GM10266 (cell line): ENCODE measurements around the gene KRT9.

ENCODE experiments used
- DNase-seq: peaks from one replicate; pipeline ENCODE4 v3.0.0; 2012; ENCODE audit errors: extremely low spot score
- TF ChIP-seq, protein P1 (sequence below): IDR thresholded peaks from 2 replicates; pipeline ENCODE4 v1.5.1; 2012; ENCODE audit warnings: mild to moderate bottlenecking, low read depth; ENCODE audit not compliant: control insufficient read depth, insufficient read depth; ENCODE audit errors: missing control alignments

KRT9 gene

DNA sequence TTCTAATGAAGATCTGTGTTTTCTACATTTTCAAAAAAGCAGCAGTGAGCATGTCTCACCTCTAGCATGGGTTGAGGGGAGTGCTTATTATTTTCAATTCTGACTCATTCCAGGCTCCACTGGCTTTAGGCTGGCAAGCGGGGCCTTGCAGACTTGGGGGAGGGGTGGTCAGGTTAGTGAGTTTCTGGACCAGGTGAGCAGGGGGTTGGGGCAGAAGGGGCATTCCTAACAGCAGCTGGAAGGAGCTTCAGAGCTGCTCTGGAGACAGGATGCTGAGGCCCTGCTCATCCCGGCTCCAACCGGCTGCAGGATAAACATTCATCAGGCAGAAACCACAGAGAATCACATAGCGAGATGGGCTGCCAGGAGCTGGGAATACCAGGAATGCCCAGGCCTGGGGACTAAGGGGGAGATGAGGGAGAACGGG, 33.3 kb downstream of the KRT9 start:
- TF ChIP-seq, protein P1, sequence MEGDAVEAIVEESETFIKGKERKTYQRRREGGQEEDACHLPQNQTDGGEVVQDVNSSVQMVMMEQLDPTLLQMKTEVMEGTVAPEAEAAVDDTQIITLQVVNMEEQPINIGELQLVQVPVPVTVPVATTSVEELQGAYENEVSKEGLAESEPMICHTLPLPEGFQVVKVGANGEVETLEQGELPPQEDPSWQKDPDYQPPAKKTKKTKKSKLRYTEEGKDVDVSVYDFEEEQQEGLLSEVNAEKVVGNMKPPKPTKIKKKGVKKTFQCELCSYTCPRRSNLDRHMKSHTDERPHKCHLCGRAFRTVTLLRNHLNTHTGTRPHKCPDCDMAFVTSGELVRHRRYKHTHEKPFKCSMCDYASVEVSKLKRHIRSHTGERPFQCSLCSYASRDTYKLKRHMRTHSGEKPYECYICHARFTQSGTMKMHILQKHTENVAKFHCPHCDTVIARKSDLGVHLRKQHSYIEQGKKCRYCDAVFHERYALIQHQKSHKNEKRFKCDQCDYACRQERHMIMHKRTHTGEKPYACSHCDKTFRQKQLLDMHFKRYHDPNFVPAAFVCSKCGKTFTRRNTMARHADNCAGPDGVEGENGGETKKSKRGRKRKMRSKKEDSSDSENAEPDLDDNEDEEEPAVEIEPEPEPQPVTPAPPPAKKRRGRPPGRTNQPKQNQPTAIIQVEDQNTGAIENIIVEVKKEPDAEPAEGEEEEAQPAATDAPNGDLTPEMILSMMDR = no peak
- DNase-seq = no peak

DNA sequence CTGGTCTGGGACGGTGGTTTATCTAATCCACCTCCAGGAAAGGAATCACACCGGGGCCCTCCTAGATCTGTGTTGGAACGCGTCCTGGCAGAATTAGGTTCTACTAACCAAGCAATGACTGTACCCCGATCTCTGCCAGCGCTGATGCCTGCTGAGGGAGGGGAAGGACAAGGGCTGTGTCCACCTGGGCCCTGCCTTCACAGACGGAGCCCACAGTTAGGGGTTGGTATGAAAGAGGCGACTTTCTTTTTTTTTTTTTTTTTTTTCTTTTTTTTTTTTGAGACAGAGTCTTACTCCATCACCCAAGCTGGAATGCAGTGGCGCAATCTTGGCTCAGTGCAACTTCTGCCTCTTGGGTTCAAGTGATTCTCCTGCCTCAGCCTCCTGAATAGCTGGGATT, 33.9 kb downstream of the KRT9 start:
- DNase-seq = no peak
- TF ChIP-seq, protein P1 = no peak

DNA sequence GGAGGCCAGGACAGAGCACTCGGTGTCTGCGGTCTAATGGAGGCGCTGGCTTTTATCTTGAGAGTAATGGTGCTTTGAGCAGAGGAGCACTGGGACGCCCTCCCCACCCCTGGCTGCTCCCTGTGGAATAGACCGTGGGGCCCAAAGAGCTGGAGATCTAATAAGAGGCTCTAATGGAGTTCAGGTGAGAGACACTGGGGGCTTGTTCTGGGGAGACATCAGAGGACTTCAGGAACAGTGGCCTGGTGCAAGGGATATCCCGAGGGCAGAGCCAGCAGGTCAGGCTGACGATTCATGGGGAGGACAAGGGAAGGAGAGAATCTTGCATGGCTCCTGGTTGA, 34.3 kb downstream of the KRT9 start:
- DNase-seq = no peak
- TF ChIP-seq, protein P1 = no peak

DNA sequence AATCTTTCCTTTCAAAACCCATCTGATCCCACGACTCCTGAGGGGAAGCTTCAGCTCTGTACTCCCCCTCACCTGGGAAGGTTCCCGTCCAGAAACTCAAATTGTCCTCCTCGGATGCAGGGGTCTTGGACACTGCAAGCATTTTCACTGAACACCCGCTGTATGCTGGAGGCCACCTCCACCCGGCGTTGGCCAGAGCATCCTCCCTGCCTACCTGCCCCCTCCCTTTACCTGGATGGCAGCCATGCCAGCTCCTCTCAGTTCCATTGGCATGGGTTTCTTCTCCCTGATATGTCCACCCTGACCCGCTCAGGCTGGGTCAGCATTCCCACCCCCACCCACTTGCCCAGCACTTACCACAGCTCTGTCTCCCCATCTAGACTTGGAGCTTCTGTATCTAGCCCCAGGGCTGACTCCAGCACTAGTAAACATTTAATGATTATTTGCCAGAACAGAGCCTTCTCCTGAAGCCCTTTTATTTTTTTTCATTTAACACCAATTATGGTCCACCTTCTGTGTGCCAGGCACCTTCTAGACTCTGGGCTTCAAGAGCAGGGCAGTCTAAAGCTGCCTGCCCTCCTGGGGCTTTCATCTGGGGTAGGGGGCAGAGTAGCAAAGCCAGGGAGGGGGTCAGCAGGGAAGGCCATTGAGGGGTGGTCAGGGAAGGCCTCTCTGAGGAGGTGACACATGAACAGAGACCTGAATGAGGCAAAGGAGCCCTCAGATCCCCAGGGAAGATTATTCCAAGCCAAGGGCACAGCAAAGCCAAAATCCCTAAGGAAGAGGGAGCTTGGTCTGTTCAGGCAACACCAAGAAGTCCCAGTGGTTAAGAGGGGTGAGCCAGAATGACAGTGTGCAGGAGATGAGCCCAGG, 34.9 kb downstream of the KRT9 start:
- no peak for DNase-seq
- TF ChIP-seq, protein P1 = no peak

DNA sequence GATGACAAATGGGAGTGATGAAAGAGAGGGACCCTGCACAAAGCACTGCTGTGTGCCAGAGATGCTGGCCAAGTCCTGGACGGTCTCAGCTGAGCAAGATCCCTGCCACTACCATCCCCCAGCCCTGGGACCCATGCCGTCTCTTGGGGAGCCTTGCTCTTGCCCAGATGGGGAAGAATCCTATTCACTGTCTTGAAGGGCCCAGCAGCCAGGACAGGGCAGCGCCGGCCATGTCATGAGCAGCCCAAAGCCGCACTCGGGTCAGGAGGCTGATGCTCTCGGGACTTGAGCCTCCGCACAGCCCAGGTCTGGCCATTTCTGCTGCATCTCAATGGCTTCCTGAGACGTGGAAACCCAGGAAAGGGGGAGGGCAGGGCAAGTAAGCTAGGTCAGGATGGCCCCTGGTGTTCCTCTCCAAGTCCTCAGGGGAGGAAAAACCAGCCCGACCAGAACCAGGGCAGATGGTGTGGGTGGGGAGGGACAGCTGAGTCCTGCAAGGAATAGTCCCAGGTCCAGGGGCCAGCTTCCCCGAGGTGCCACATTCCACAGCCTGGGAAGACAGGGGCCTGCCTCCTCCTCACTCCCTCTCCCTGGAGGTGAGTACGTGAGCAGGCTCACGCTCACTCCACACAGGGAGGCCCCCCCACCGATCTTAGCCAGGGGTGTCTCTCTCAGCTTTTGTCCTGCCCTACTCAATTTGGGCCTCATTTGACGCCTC, 35.9 kb downstream of the KRT9 start:
- TF ChIP-seq, protein P1 = no peak
- no peak for DNase-seq

DNA sequence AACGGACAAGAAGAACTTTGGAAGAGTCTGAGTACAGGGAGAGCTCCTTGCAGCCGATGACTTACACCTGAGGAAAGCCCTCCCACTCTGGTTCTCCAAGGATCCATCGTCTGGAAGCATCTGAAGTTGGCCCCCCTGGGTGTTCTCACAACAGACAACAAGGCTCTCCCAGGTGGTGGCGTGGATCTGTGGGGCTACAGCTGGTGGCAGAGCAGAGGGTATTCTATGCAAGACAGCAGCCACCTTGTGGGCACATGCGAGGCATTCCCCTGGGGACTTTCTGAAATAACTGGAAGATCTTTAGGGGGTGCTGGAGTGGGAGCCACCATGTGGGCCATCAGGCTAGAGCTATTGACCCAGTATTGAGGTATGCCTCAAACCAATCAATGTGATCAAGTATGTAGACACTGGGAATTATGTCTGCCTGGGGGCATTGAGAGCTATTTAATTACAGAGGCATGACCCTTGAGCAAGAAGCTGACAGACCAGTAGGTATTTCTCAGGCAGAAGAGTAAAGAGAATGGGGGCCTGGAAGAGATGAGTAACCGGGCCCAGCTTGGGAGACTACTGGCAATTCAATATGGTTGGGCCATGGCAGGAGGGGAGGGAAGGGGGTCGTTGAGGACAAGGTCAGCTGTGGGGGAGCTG, 36.8 kb downstream of the KRT9 start:
- TF ChIP-seq, protein P1 = no peak
- no peak for DNase-seq

DNA sequence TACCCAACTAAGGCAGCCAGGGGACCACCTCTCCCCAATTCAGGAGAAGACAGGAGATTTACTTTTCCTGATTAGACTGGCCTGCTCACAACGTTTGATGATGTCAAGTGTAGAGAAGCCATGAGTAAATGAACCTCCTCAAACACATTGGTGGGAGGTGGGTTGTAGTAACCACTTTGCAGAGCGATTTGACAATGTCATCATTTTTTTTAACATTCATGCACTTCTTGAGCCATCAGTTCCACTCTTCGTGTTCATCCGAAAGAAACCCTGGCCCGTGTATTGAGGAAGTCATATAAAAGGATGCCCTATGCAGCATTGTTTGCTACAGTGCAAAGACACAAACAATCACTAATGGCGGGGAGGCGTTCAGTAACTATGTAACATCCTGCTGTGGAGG, 38.2 kb downstream of the KRT9 start:
- TF ChIP-seq, protein P1 = no peak
- no peak for DNase-seq
